HG02610 (cell line): ENCODE results near the gene LMTK2.

Experiments
- ATAC-seq: cut with Tn5 transposase; IDR thresholded peaks from one replicate; pipeline ENCODE4 v1.9.1; 2021; ENCODE audit warnings: mild to moderate bottlenecking, moderate library complexity; ENCODE audit not compliant: unreplicated experiment

LMTK2 gene

DNA sequence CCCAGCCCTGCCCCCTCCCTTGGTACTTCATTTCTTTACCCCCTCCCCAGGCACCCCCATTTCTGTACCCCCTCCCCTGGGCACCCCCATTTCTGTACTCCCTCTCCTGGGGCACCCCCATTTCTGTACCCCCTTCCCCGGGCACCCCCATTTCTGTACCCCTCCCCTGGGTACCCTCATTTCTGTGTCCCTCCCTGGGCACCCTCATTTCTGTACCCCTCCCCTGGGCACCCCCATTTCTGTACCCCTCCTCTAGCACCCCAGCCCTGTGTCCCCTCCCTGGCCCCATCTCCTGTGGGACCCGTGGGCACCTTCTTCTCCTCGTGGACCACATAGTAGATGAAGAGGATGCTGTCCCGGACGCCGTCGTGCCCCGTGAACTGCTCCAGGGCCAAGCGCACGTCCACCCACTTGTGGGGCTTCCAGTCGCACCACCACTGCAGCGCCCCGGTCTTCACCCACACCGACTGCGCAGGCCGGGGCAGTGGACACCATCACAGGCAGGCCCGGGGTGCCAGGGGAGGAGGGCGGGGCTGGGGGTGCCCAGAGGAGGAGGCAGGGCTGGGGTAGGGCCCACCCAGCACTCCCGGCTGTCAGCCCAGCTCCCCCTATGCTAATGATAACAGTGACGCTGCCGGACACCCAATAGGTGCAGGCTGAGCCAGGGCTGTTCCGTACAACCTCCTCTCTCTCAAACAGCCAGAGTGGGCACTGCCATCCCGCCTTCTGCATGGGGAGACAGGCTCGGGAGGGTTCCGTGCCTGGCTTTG, 125.0 kb downstream of the LMTK2 start:
- no peak for ATAC-seq

DNA sequence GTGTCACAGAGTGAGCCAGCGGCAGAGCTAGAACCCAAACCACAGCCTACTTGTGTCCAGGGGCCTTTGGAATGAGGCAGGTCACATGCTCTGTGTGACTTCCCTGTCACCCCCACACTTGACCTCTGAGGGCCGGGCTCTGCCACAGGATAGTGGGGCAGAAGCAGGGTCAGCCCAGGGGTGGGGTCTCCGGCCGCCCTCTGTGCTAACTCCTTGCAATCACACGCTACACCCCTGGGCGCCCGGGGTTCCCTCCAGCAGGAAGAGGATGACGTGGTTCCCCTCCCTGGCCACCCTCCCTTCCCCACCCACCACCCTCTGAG, 125.6 kb downstream of the LMTK2 start:
- no peak for ATAC-seq

GRCh38 chr7:98232799-98233198, 126.1 kb downstream of the LMTK2 start:
- ATAC-seq: no peak

DNA sequence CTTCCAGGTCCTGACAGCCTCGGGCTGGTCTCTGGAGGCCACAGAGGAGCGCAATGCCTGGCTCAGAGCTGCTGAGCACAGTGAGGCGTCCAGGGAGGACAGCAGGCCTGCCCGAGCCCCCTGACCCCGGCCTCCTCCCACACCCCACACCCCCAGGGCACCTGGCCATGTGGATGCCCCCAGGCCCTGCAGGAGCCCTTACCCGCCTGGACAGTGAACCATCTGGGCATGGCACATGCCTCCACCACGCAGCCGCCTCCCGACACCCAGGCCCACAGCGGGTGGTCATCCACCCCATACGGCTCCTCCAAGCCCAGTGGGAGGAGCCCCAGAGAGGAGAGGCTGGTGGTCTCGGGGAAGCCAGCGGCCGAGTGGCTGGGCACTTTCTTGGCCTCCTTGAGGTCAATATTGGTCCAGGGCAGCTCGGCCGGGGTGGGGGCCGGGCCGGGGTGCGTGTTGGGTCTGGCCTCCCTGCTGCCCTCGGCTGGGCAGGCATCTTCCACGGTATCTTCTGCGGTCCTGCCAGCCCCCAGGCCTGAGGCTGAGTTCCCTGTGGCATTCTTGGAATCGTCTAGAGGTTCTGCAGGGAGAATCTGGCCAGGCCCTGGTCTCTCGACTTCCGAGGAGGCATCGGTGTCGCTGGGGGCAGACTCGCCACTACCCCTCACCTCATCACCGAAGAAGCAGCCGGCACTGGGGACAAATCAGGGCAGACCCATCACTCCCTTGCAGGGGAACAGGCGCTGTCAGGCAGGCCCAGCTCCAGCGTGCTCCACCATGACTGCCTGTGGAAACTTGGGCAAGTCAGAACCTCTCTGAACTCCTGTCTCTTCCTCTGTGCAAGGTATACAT, 126.8 kb downstream of the LMTK2 start:
- no peak for ATAC-seq

GRCh38 chr7:98234429-98235147, 127.9 kb downstream of the LMTK2 start:
- ATAC-seq: no peak

- no peak for ATAC-seq
These were observed 129.2 kb downstream of the LMTK2 start for GRCh38 chr7:98235901-98236300.

DNA sequence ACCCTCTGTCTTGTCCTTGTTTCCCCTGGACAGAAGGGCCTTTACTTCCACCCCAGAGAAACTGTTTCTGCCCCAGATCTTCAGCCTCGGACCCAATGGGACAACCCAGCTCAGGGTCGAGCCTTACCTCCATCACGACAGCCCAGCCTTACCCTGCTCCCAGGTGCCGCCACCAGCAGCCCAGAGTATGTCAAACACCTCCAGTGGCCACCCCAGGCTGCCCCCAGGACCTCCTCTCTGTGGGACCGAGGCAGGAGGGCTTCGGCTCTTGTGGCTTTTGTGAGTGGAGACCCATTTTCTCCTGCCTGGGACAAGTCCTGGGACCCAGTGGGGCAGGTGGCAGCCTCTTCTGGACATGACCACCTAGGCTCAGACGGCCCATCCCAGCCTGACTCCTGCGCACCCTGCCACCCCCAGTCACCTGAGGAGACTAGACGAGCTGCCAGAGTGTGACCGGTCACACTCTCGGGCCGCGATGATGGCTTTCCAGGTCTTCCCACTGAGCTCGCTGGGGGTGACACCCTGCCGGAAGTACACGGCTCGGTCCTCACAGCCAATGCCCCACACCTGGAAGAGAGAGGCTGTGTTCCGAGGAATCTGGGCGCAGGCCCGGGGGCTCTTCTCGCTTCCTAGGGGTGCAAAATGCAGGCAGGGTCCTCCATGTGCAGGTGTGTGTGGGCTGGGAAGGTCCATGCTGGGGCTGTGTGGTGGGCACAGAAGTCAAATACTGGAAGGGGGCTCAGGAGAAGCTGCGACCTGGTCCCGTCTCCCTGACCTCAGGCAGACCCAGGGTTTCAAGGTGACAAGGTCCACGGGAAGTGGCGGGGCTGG, 129.9 kb downstream of the LMTK2 start:
- ATAC-seq: no peak

- no peak for ATAC-seq
These were observed 131.4 kb downstream of the LMTK2 start for GRCh38 chr7:98238076-98238475.

GRCh38 chr7:98238976-98239375, 132.3 kb downstream of the LMTK2 start:
- no peak for ATAC-seq

GRCh38 chr7:98240961-98241673, 134.5 kb downstream of the LMTK2 start:
- ATAC-seq: no peak

GRCh38 chr7:98241674-98242241, 135.1 kb downstream of the LMTK2 start:
- no peak for ATAC-seq

DNA sequence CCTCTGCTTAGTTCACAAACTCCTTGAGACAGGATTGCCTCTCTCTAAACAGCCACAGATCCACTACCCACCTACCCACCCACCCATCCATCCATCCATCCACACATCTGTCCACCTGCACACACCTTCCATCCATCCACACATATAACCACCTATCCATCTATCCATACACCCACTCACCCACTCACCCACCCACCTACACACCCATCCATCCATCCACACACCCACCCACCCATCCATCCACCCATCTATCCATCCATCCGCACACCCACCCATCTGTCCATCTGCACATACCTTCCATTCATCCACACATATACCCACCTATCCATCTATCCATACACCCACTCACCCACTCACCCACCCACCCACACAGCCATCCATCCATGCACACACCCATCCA, 135.7 kb downstream of the LMTK2 start:
- no peak for ATAC-seq

- no peak for ATAC-seq
These were observed 136.3 kb downstream of the LMTK2 start for GRCh38 chr7:98242934-98243333.

DNA sequence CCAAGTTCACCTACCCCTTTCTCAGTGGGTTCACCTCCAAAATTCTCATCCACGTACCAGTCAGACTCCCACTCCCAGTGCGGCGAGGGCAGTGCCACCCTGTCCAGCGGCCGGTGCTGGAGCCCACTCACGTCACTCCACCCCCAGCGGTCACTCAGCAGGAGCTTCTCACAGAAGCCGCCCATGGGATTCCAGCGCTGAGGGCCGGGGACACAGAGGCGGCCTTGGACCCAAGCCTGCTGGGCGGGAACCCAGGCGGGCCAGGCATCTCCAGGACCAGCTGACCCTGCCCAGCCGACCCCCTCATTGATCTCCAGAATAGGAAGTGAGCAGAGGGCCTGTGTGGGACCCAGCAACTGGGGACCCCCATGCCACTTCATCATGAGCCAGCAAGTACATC, 138.2 kb downstream of the LMTK2 start:
- no peak for ATAC-seq

GRCh38 chr7:98248156-98248555, 141.5 kb downstream of the LMTK2 start:
- ATAC-seq: no peak

DNA sequence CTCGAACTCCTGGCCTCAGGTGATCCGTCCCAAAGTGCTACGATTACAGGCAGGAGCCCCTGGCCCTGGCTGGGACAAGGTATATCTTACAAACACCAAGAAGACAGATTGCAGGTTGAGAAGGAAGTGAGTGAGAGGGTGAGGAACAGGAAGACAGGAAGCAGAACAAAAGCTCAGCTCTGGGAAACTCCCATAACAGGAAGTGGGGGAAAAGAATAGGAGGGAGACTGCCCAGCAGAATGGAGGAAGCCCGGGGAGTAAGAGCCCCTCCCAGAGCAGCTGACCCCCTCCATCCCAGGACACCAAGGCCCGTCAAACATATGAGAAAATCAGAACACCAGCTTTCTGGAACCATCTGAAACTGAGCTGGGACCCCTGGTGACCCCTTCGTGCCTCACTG, 142.4 kb downstream of the LMTK2 start:
- ATAC-seq: no peak

GRCh38 chr7:98250789-98251188, 144.1 kb downstream of the LMTK2 start:
- no peak for ATAC-seq

GRCh38 chr7:98251231-98251600, 144.6 kb downstream of the LMTK2 start:
- no peak for ATAC-seq

GRCh38 chr7:98251601-98252424, 145.2 kb downstream of the LMTK2 start, which contains the start of gene TECPR1:
TSS of gene TECPR1 (minus strand) at chr7:98252232. CDS start at chr7:98246146, 6,086 bp downstream.
- peak; percentile 99 for ATAC-seq
